Stimulated activated CD8-positive, alpha-beta memory T cell treated with anti-CD3 and anti-CD28 coated beads, Interleukin-2, amount 100 ng/mL, for 1 hour (primary cell): Measurements from ENCODE around the gene SELENOI.
"Not testable (repeated sequence)": the region's sequence is repeated elsewhere in the genome, so short reads cannot be mapped to it uniquely, and the experiment has no call there.

Source experiments
- DNase-seq, 2 donors: peaks; one replicate each; pipeline ENCODE4 v3.0.0-alpha.2; 2020; ENCODE audit warnings: low read depth in 2 of 2

Gene SELENOI

GRCh38 chr2:26345545-26346453 is at the start of gene SELENOI:
Gene SELENOI (plus strand): TSS chr2:26346143. CDS start chr2:26346233, 90 bp downstream.
- DNase-seq, result peak; percentile 99

DNA sequence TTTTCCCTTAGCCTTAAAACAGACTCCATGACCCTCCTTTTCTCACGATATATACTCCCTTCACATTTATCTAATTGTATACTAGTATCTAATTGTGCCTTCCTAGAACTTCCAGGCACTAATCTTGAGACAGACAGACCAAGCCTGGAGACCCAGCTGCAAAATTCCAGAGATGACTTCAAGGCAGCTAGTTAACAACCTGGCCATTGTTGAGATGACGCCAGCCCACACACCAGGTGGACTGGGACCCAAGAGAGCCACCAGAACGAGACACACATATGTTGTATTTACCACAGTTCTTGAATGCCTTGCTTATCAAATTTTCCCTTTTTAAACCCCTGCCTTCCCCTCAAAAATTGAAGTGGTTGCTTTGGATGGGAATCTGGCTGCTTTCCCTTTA is 48.9 kb upstream of the SELENOI start:
- no peak for DNase-seq

DNA sequence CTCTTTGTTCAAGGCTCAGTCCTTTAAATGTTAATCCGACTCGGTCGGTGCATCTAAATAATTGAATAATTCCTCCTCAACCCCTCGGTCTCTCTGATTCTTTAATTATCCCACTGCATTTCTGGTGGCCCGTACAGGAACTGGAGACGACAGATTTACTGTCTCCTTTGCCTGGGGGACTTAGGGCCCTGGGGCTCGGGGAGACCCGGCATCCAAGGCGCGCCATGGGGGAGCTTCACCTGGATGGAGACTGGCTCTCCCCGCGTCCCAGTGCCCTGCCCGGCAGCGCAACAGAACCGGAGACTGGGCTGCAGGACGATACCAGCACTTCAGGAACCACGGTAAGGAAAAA is 47.7 kb upstream of the SELENOI start:
- no peak for DNase-seq

GRCh38 chr2:26298638-26299393 is 47.1 kb upstream of the SELENOI start:
- peak in 1 of 2 donors; percentile 1 for DNase-seq

- no peak for DNase-seq
Observed at GRCh38 chr2:26299471-26300101, 46.4 kb upstream of the SELENOI start.

GRCh38 chr2:26300234-26300925 is 45.6 kb upstream of the SELENOI start:
- DNase-seq, result no peak

GRCh38 chr2:26302846-26303245 is 43.1 kb upstream of the SELENOI start:
- no peak for DNase-seq

DNA sequence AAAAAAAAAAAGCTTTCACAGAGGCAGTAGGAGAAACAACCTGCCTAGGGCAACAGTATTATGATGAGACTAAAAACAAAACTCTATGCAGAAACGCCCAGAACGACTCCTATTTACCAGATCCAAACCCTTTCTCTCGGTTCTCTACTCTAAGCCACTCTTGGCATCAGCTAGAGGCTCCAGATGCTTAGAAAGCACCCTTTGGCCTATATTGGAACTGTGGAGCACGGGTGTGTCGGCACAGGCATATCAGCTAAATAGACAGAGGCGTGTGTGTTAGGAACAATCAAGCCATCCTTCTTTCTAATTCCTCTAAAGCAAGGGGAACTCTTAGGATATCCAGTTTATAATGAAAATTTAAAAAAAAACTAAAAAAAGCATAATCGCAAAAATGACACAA is 40.8 kb upstream of the SELENOI start:
- not testable (repeated sequence) for DNase-seq

DNA sequence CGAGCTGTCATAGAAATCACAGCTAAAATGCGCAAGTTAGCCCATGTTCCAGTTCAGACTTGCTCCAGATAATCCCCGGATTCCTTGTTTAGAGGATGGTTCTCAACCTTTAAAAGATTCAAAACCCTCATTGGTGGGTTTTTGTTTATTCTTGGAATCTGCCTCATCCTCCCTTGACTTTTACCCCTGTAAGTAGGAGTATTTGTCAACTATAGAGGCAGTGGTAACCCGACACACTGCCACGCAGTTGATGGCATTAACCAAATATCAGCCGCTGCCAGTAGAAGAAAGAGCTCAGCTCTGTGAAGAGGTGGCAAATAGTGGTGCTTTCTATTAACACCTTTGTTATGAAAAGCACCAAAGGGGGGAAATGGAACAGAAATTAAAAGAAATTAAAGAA is 40.4 kb upstream of the SELENOI start:
- DNase-seq, result no peak

DNA sequence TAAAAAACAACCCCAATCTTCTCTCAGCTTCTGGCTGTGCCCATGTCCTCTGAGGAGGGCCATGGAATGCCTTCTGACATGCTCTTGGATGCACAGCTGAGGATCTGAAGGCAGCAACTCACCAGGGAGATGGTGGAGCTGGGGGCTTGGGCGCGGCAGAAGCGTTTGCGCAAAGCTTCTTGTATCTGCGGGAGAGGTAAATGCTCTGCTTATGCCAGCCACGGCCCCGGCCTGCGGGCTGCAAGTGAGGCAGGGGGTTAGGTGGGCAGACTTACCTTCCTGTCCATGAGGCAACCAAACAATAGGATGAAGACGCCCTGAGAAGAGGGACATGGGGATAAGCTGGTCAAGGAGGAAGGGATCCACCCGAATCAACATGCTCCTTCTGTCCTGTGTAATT is 36.0 kb upstream of the SELENOI start:
- no peak for DNase-seq

- DNase-seq, result no peak
Observed at GRCh38 chr2:26312471-26312870, 33.5 kb upstream of the SELENOI start.

DNA sequence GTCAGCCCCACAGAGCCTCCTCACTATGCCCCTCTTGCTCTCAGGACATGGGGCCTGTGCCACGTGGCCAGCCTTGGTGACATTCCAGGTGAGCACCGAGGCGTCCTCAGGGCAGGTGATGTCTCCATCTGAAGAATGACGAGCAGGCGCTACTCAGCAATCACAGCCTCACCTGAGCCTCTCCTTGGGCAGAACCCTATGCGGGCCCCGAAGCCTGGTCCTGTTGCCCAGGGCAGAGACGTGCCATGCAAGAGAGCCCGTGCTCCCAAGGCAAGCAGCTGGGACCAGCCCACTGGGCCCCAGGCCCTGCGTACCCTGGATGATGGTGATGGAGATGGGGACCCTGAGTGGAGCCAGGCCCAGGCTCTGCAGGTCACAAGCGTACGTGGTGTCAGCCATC is 32.5 kb upstream of the SELENOI start:
- no peak for DNase-seq

DNA sequence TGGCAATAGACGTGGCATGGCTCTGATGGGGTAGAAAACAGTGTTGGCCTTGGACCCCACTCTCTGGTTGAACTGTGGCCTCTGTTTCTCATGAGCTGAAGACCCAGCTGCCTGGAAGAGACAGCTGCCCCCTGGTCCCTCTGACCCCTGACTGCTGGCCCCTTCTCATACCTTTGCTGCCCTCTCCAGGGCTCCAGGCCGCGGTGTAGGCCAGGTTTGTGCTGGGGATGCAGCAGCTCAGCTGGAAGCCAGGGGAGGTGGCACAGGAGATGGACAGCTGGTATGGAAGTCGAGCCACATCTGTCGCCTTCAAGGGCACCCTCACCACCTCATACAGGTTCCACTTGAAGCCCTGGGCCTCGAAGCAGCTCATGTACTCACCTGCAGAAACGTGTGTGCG is 31.7 kb upstream of the SELENOI start:
- DNase-seq, result no peak

DNA sequence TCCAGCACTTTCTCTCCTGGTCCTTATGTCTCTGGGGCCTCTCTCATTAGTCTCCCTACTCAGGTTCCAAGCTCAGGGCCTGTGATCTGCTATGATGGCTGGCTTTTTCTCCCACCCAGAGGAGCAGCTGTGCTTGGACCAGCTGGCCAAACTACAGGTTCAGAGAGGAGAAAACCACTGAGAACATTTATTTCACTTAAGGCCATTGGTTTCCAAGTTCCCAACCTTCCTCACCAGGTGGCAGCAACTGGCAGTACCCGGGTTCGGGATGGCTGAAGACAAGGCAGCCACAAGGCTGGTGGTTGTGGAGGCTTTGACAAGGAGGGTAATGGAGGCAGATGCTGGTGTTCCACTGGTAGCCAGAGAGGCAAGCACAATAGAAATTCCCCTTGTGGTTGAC is 29.9 kb upstream of the SELENOI start:
- no peak for DNase-seq

GRCh38 chr2:26316845-26317244 is 29.1 kb upstream of the SELENOI start:
- DNase-seq, result no peak

GRCh38 chr2:26317377-26318105 is 28.4 kb upstream of the SELENOI start:
- no peak for DNase-seq

DNA sequence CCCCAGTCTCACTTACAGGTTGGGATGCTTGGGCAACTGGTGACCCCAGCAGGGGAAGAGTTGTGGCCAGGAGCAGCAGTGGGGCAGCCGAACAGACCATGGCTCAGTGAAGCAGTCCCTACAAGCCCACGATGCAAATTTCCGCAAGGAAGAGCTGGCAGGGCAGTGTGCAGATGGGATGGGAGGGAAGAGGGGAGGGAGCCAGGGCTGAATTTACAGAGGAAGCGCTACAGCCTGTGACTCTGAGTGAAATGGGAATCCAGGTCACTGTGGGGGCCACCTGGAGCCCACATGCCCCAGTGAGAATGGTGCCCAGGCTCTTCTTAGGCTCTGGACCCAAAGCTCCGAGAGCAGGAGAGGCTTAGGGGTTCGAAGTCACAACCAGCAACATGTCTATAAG is 27.0 kb upstream of the SELENOI start:
- DNase-seq, result no peak

- DNase-seq, result not testable (repeated sequence)
Observed at GRCh38 chr2:26324479-26324878, 21.5 kb upstream of the SELENOI start.

DNA sequence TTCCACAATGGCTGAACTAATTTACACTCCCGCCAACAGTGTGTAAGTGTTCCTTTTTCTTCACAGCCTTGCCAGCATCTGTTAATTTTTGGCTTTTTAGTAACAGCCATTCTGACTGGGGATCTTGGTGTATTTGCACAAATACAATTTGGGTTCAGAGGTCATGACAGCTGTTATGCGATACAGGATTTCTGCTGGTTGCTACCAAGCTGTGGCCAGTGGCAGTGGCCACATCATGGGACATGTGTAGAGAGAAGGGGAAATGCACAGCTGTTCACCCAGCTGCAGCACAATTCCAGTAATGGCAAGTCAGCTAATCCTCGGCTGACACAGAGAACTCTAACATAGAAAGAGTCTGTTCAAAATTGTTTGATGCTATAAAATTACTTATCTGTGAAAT is 21.0 kb upstream of the SELENOI start:
- DNase-seq, result no peak

- DNase-seq, result no peak
Observed at GRCh38 chr2:26325851-26326250, 20.1 kb upstream of the SELENOI start.

DNA sequence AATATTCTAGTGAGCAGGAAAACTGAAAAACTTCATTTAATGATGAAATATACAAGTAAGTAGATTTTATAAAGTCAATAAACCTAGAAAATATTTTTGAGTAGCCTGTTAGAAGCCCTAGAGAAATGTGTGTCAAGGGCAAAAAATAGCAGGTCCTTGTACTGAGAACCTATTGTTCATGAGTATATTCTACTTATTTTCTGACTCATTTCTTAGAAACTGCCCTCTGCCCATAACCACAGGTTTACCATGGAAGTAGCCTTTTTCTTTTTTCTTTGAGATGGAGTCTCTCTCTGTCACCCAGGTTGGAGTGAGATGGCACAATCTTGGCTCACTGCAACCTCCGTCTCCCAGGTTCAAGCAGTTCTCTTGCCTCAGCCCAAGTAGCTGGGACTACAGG is 19.4 kb upstream of the SELENOI start:
- DNase-seq, result no peak
